NK-92 treated with Interleukin-12 subunit alpha and Interleukin-12 subunit beta, amount 100 ng/mL, for 24 hours (cell line): ENCODE data around the gene PLCH1.

Source experiments
- DNase-seq: peaks from one replicate; lab custom pipeline; 2025; lab: John Stamatoyannopoulos, UW

Gene PLCH1

GRCh38 chr3:155535098-155535497 is 209.8 kb downstream of the PLCH1 start:
- no peak for DNase-seq

- DNase-seq = no peak
These were observed 216.3 kb downstream of the PLCH1 start for GRCh38 chr3:155528579-155528978.

- DNase-seq = no peak
These were observed 219.5 kb downstream of the PLCH1 start for GRCh38 chr3:155525324-155525833.

GRCh38 chr3:155520463-155520862 is 224.4 kb downstream of the PLCH1 start:
- no peak for DNase-seq

GRCh38 chr3:155519078-155519477 is 225.8 kb downstream of the PLCH1 start:
- DNase-seq = no peak

- DNase-seq = no peak
These were observed 227.0 kb downstream of the PLCH1 start for GRCh38 chr3:155517903-155518302.

GRCh38 chr3:155516439-155516838 is 228.4 kb downstream of the PLCH1 start:
- DNase-seq = no peak

GRCh38 chr3:155512867-155513261 is 232.0 kb downstream of the PLCH1 start:
- DNase-seq = no peak

GRCh38 chr3:155512175-155512866 is 232.6 kb downstream of the PLCH1 start:
- no peak for DNase-seq

- DNase-seq = no peak
These were observed 240.2 kb downstream of the PLCH1 start for GRCh38 chr3:155504682-155505081.

- no peak for DNase-seq
These were observed 242.2 kb downstream of the PLCH1 start for GRCh38 chr3:155502630-155503029.

GRCh38 chr3:155500194-155500818 is 244.6 kb downstream of the PLCH1 start:
- no peak for DNase-seq

GRCh38 chr3:155497930-155498647 is 246.8 kb downstream of the PLCH1 start:
- no peak for DNase-seq

GRCh38 chr3:155496206-155496605 is 248.7 kb downstream of the PLCH1 start:
- DNase-seq = no peak

- DNase-seq = no peak
These were observed 249.5 kb downstream of the PLCH1 start for GRCh38 chr3:155495387-155495786.

GRCh38 chr3:155494332-155494731 is 250.5 kb downstream of the PLCH1 start:
- no peak for DNase-seq

- no peak for DNase-seq
These were observed 252.0 kb downstream of the PLCH1 start for GRCh38 chr3:155492841-155493240.

- DNase-seq = no peak
These were observed 253.2 kb downstream of the PLCH1 start for GRCh38 chr3:155491696-155492095.

GRCh38 chr3:155488671-155489070 is 256.2 kb downstream of the PLCH1 start:
- DNase-seq = no peak

GRCh38 chr3:155485897-155486296 is 259.0 kb downstream of the PLCH1 start:
- no peak for DNase-seq

GRCh38 chr3:155481591-155481990 is 263.3 kb downstream of the PLCH1 start:
- DNase-seq = no peak

- no peak for DNase-seq
These were observed 263.8 kb downstream of the PLCH1 start for GRCh38 chr3:155481089-155481488.

GRCh38 chr3:155465664-155466063 is 279.2 kb downstream of the PLCH1 start:
- no peak for DNase-seq
